Colonic mucosa (tissue), 4 donors: Measurements from ENCODE around the gene CTNND2. TPM values are rescaled to one million over a fixed set of nuclear protein-coding genes. Genes with fewer than 3 reads are reported as not detected.

Experiments used
- DNase-seq: peaks from one replicate; pipeline ENCODE4 v3.0.0-alpha.2; 2020
- H3K27ac ChIP-seq: fragments of 200-600 bp; one replicate; pipeline ENCODE4 v1.8.0; 2021
- H3K27me3 ChIP-seq: fragments of 200-600 bp; one replicate; pipeline ENCODE4 v1.8.0; 2021
- H3K36me3 ChIP-seq: fragments of 200-600 bp; one replicate; pipeline ENCODE4 v1.8.0; 2021
- H3K4me1 ChIP-seq: fragments of 200-600 bp; one replicate; pipeline ENCODE4 v1.8.0; 2021; ENCODE audit warnings: mild to moderate bottlenecking
- H3K4me3 ChIP-seq: fragments of 200-600 bp; one replicate; pipeline ENCODE4 v1.8.0; 2021
- H3K9ac ChIP-seq, 2 donors: one replicate each; pipeline ENCODE4 v1.7.0; 2013; ENCODE audit warnings: control low read depth in 2 of 2, low read depth in 2 of 2, low read length in 2 of 2
- H3K9me3 ChIP-seq: fragments of 200-600 bp; one replicate; pipeline ENCODE4 v1.8.0; 2021
- intact Hi-C: fragments of 100-400 bp; cut with DNase I; formaldehyde crosslinking; loops from one replicate; pipeline ENCODE4 v1.14.1; 2022
- total RNA-seq, 2 donors: library from RNA; stranded (reverse); fragmentation: NEBNext Ultra II Directional in 1 of 2; extraction: Animal tissue kit (Norgen Biotek cat#: 25700) in 1 of 2; gene quantifications; one replicate each; pipeline ENCODE4 v1.2.1, GENCODE V29; 2021
- TF ChIP-seq, protein P1 (sequence below): fragments of 200-600 bp; IDR thresholded peaks from one replicate; pipeline ENCODE4 v1.8.0; 2022; ENCODE audit warnings: antibody characterized with exemption, mild to moderate bottlenecking
- donor health status: healthy.
- donor health status: DM: no; HTN: no; CAD: no.
- donor health status: DM: no; HTN: no; CAD: no.

Gene CTNND2
- total RNA-seq, 2 donors from 2014 or later, result 1.1 TPM

DNA sequence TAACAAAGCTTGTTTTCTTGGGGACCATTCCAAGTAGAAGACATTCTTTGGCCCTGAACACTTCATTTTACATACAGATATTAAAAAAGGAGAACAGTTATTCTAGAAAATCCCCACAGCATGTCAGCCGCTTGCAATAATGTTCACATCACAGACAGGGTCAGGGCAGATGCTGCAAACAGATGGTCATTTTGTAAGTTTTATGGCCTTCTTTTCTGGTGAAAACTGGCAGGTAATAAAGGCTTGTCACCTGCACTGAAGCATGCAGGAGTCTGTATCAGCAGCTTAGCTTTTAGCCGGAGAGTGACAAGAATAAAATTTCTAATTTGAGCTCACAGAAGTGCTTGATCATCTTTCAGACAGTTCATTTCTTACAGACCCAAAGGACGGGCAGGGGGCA, 922.3 kb downstream of the CTNND2 start:
- no peak for DNase-seq
- H3K27ac ChIP-seq, result no peak overlapping the region
- no peaks in the 10 kb centered on the region for H3K9me3 ChIP-seq
- H3K9ac ChIP-seq, result no peak overlapping the region
- no peaks in the 10 kb centered on the region for H3K4me1 ChIP-seq
- intact Hi-C loops, result no loop called here
- H3K4me3 ChIP-seq, result no peak overlapping the region
- no peaks in the 10 kb centered on the region for H3K36me3 ChIP-seq
- TF ChIP-seq, protein P1, sequence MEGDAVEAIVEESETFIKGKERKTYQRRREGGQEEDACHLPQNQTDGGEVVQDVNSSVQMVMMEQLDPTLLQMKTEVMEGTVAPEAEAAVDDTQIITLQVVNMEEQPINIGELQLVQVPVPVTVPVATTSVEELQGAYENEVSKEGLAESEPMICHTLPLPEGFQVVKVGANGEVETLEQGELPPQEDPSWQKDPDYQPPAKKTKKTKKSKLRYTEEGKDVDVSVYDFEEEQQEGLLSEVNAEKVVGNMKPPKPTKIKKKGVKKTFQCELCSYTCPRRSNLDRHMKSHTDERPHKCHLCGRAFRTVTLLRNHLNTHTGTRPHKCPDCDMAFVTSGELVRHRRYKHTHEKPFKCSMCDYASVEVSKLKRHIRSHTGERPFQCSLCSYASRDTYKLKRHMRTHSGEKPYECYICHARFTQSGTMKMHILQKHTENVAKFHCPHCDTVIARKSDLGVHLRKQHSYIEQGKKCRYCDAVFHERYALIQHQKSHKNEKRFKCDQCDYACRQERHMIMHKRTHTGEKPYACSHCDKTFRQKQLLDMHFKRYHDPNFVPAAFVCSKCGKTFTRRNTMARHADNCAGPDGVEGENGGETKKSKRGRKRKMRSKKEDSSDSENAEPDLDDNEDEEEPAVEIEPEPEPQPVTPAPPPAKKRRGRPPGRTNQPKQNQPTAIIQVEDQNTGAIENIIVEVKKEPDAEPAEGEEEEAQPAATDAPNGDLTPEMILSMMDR, result no peak
- no peaks in the 10 kb centered on the region for H3K27me3 ChIP-seq

DNA sequence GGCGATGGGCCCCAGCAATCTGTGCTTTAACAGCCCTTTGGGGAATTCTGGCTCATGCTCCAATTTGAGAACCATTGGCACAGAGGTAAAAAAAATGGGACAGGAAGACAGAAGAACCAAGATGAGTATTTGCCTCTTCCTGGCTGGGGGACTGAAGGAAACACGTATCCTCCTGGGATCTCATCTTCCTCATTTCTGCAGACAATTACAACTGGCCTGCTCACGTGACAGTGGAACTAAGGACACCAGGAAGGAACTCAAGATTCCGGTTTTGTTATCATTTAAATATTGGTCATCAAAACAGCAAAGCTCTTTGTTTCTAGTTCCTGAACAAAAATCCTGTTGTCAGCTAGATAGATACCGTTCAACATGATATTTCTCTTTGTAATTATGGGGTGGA, 927.2 kb downstream of the CTNND2 start:
- Histone ChIP-seq H3K27me3 (no peaks in the 10 kb centered on the region), H3K4me3 (no peak overlapping the region), H3K4me1 (no peaks in the 10 kb centered on the region), H3K9ac (no peak overlapping the region), H3K9me3 (no peaks in the 10 kb centered on the region), H3K27ac (no peak overlapping the region), H3K36me3 (no peaks in the 10 kb centered on the region)
- intact Hi-C loops, result no loop called here
- no peak for DNase-seq
- TF ChIP-seq, protein P1, result no peak

DNA sequence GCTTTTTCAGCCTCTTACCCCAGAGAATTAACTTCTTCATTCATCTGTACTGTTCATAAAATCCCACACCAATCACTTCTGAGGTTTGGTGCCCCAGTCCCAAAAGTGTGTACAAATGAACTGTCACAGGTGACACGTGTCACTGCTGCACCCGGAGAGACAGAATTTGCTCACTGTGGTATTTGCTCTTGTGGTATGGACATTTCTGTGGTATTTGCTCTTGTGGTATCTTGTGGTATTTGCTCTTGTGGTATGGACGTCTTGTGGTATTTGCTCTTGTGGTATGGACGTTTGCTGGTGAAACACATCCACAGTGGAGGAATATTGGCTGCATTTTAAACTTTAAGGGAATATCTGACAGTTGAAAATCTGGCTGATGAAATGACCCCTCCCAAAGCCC, 928.3 kb downstream of the CTNND2 start:
- H3K4me1 ChIP-seq, result no peaks in the 10 kb centered on the region
- no peaks in the 10 kb centered on the region for H3K27me3 ChIP-seq
- TF ChIP-seq, protein P1, result no peak
- H3K4me3 ChIP-seq, result no peak overlapping the region
- no peaks in the 10 kb centered on the region for H3K36me3 ChIP-seq
- no peak overlapping the region for H3K9ac ChIP-seq
- no peaks in the 10 kb centered on the region for H3K9me3 ChIP-seq
- intact Hi-C loops, result no loop called here
- H3K27ac ChIP-seq, result no peak overlapping the region
- DNase-seq, result no peak

DNA sequence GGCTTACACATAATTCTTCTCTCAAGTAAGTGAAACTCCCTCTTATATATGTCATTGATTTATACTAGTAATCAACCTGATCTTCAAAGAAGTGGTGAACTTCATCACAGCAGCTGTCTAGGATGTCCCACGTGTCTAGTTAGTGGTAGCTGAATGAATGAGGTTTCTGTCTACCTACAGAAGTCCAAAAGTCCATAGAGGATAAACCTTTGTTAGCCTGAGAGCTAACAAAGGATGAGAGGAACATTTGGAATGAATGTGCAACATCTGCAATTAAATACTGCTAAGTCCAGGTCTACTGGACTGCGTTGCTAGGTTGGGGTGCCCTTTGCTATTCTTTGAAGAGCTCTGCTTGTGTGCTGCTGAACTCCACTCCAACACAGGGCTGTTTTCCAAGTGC, 929.4 kb downstream of the CTNND2 start:
- Histone ChIP-seq H3K9ac (no peak overlapping the region), H3K27ac (no peak overlapping the region), H3K9me3 (no peaks in the 10 kb centered on the region), H3K36me3 (no peaks in the 10 kb centered on the region), H3K4me3 (no peak overlapping the region), H3K27me3 (no peaks in the 10 kb centered on the region), H3K4me1 (no peaks in the 10 kb centered on the region)
- no peak for DNase-seq
- TF ChIP-seq, protein P1, result no peak
- intact Hi-C loops, result no loop called here

DNA sequence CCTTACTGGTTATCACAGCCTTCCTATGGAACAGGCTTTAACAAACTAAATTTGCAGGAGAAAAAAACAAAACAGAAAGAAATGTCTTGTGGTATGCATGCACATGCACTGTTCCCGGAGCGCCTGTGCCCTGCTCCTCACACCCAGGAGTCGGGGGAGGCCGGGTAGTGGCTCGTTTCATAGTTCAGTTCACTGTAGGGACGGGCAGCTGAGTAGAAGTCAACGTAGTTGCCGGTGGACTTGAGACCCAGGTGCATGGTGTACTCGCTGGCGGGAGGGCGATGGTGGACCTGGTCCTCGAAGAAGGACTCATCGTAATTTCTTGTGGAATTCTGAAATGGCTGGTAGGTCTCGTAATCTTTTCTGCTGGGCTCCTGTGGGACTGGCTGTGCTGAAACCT, 930.9 kb downstream of the CTNND2 start:
- H3K27me3 ChIP-seq, result no peaks in the 10 kb centered on the region
- H3K27ac ChIP-seq, result no peak overlapping the region
- TF ChIP-seq, protein P1, result no peak
- intact Hi-C loops, result no loop called here
- H3K9ac ChIP-seq, result no peak overlapping the region
- DNase-seq, result no peak
- no peak overlapping the region for H3K4me3 ChIP-seq
- H3K36me3 ChIP-seq, result no peaks in the 10 kb centered on the region
- H3K4me1 ChIP-seq, result no peaks in the 10 kb centered on the region
- H3K9me3 ChIP-seq, result no peaks in the 10 kb centered on the region
